SK-N-SH (cell line): ENCODE measurements around the gene DGKD. TPM values are rescaled to one million over a fixed set of nuclear protein-coding genes. Genes with fewer than 3 reads are reported as not detected.

Experiments used
- CTCF ChIA-PET: fragments of 300-600, 350-600 bp; formaldehyde crosslinking; extraction: SDS; loops from one replicate; lab custom pipeline; 2021; lab: Yijun Ruan, JAX
- POLR2A ChIA-PET: fragments of 350-600 bp; sonication (Branson Sonifier 250); formaldehyde crosslinking; extraction: SDS; loops from one replicate; lab custom pipeline; 2020; ENCODE audit warnings: antibody characterized with exemption, inconsistent platforms; lab: Yijun Ruan, JAX
- DNase-seq: peaks from one replicate; pipeline ENCODE4 v3.0.0; 2012
- H2AFZ ChIP-seq: fragments of 200-600 bp; sonication (generic); 2 replicates; pipeline ENCODE4 v1.8.1; 2016; ENCODE audit warnings: antibody characterized with exemption, mild to moderate bottlenecking, low read depth
- H3F3A ChIP-seq: fragments of 200-600 bp; sonication (generic); replicated peaks from 2 replicates; pipeline ENCODE3; 2016; ENCODE audit warnings: antibody characterized with exemption, mild to moderate bottlenecking; ENCODE audit not compliant: insufficient read depth
- H3K27ac ChIP-seq, 2 experiments: fragments of 200-500 bp in 1 of 2; fragments of 200-600 bp in 1 of 2; sonication (Bioruptor generic) in 1 of 2; sonication (generic), shearing (Covaris generic) in 1 of 2; 2 replicates each; pipeline versions ENCODE4 v1.5.1 to v1.6.1; 2014 to 2016; ENCODE audit warnings: low read depth in 2 of 2, inconsistent platforms in 1 of 2, low read length in 1 of 2, mild to moderate bottlenecking in 1 of 2, mixed read lengths in 1 of 2
- H3K27me3 ChIP-seq: fragments of 200-600 bp; sonication (generic), shearing (Covaris generic); 2 replicates; pipeline ENCODE4 v1.6.1; 2016; ENCODE audit warnings: mixed run types; ENCODE audit not compliant: insufficient read depth
- H3K36me3 ChIP-seq, 2 experiments: fragments of 200-500 bp in 1 of 2; fragments of 200-600 bp in 1 of 2; sonication (Bioruptor generic) in 1 of 2; sonication (generic) in 1 of 2; replicated peaks in 1 of 2; 2 replicates each; pipeline versions ENCODE3 to v1.5.1; 2014 to 2016; ENCODE audit warnings: low read length in 1 of 2, mild to moderate bottlenecking in 1 of 2; ENCODE audit not compliant: insufficient read depth in 2 of 2, control insufficient read depth in 1 of 2
- H3K4me1 ChIP-seq, 2 experiments: fragments of 200-500 bp in 1 of 2; fragments of 200-600 bp in 1 of 2; sonication (Bioruptor generic) in 1 of 2; sonication (generic), shearing (Covaris generic) in 1 of 2; 2 replicates each; pipeline versions ENCODE4 v1.5.1 to v1.6.1; 2014 to 2016; ENCODE audit warnings: low read depth in 1 of 2, low read length in 1 of 2, mixed run types in 1 of 2; ENCODE audit not compliant: insufficient read depth in 2 of 2, control insufficient read depth in 1 of 2
- H3K4me2 ChIP-seq: fragments of 200-600 bp; sonication (generic), shearing (Covaris generic); 2 replicates; pipeline ENCODE4 v1.6.1; 2017; ENCODE audit warnings: mixed run types
- H3K4me3 ChIP-seq, 2 experiments: fragments of 200-500 bp in 1 of 2; fragments of 200-600 bp in 1 of 2; sonication (Bioruptor generic) in 1 of 2; sonication (generic), shearing (Covaris generic) in 1 of 2; 2 replicates each; pipeline versions ENCODE4 v1.5.1 to v1.8.1; 2014 to 2016; ENCODE audit warnings: low read depth in 2 of 2, inconsistent platforms in 1 of 2, low read length in 1 of 2, mild to moderate bottlenecking in 1 of 2, mixed read lengths in 1 of 2, moderate library complexity in 1 of 2
- H3K79me2 ChIP-seq: fragments of 200-600 bp; sonication (generic); 2 replicates; pipeline ENCODE4 v1.8.1; 2017; ENCODE audit warnings: mild to moderate bottlenecking; ENCODE audit not compliant: insufficient read depth
- H3K9ac ChIP-seq: fragments of 200-600 bp; sonication (generic); 2 replicates; pipeline ENCODE4 v1.6.1; 2017; ENCODE audit warnings: mixed run types
- H3K9me2 ChIP-seq: fragments of 200-600 bp; sonication (generic); 2 replicates; pipeline ENCODE4 v1.6.1; 2017; ENCODE audit warnings: mixed run types
- H3K9me3 ChIP-seq: fragments of 200-600 bp; sonication (generic); 2 replicates; pipeline ENCODE4 v1.6.1; 2017; ENCODE audit warnings: mixed run types, mild to moderate bottlenecking, moderate library complexity
- H4K20me1 ChIP-seq: fragments of 200-600 bp; sonication (generic); 2 replicates; pipeline ENCODE4 v1.6.1; 2017; ENCODE audit warnings: mild to moderate bottlenecking, mixed run types; ENCODE audit not compliant: insufficient read depth
- EP300 ChIP-seq, 2 experiments: IDR thresholded peaks; 2 replicates each; pipeline versions ENCODE4 v1.4.0 to v1.6.1; 2012; ENCODE audit warnings: borderline replicate concordance in 1 of 2, low read depth in 1 of 2, low read length in 1 of 2
- EZH2phosphoT487 ChIP-seq: fragments of 200-600 bp; sonication (generic); IDR thresholded peaks from 2 replicates; pipeline ENCODE4 v1.6.1; 2017; ENCODE audit warnings: low read depth, mixed run types, mild to moderate bottlenecking, antibody characterized with exemption, moderate library complexity, borderline replicate concordance
- FOSL2 ChIP-seq: IDR thresholded peaks from 2 replicates; pipeline ENCODE4 v1.4.0; 2012; ENCODE audit warnings: low read depth, mild to moderate bottlenecking, moderate library complexity, borderline replicate concordance
- FOXJ3 ChIP-seq: sonication (generic); formaldehyde crosslinking; IDR thresholded peaks from 2 replicates; pipeline ENCODE4 v1.5.1; 2020; ENCODE audit warnings: mild to moderate bottlenecking, missing genetic modification reagents
- IRF3 ChIP-seq: fragments of 150-350 bp; IDR thresholded peaks from 2 replicates; pipeline ENCODE4 v1.6.1; 2016; ENCODE audit warnings: mild to moderate bottlenecking, low read depth, low read length
- MXI1 ChIP-seq: IDR thresholded peaks from 2 replicates; pipeline ENCODE4 v1.6.1; 2012; ENCODE audit warnings: mild to moderate bottlenecking, low read depth, low read length, improper control_type of control experiment
- NFIC ChIP-seq: IDR thresholded peaks from 2 replicates; pipeline ENCODE4 v1.4.0; 2012; ENCODE audit warnings: borderline replicate concordance
- NRF1 ChIP-seq: IDR thresholded peaks from 2 replicates; pipeline ENCODE4 v1.6.1; 2012; ENCODE audit warnings: low read depth, mild to moderate bottlenecking, low read length
- RCOR1 ChIP-seq: fragments of 150-350 bp; IDR thresholded peaks from 2 replicates; pipeline ENCODE4 v1.6.1; 2017; ENCODE audit warnings: antibody characterized with exemption, low read length
- REST ChIP-seq: IDR thresholded peaks from 2 replicates; pipeline ENCODE4 v1.6.1; 2012; ENCODE audit warnings: mild to moderate bottlenecking, low read depth, low read length, moderate library complexity
- RXRA ChIP-seq: IDR thresholded peaks from 2 replicates; pipeline ENCODE4 v1.4.0; 2012; ENCODE audit warnings: low read depth, mild to moderate bottlenecking, borderline replicate concordance
- SIN3A ChIP-seq: IDR thresholded peaks from 2 replicates; pipeline ENCODE4 v1.6.1; 2012; ENCODE audit warnings: low read depth, mild to moderate bottlenecking, low read length, moderate library complexity, borderline replicate concordance
- SMC3 ChIP-seq: IDR thresholded peaks from 2 replicates; pipeline ENCODE4 v1.6.1; 2012; ENCODE audit warnings: low read depth, low read length, improper control_type of control experiment
- TAF1 ChIP-seq: IDR thresholded peaks from 2 replicates; pipeline ENCODE4 v1.6.1; 2012; ENCODE audit warnings: low read depth, mild to moderate bottlenecking, low read length, moderate library complexity, borderline replicate concordance
- USF1 ChIP-seq: IDR thresholded peaks from 2 replicates; pipeline ENCODE4 v1.4.0; 2012; ENCODE audit warnings: low read depth, borderline replicate concordance
- USF2 ChIP-seq: fragments of 150-350 bp; IDR thresholded peaks from 2 replicates; pipeline ENCODE4 v1.6.1; 2017; ENCODE audit warnings: antibody characterized with exemption, low read length, low read depth, borderline replicate concordance
- WGBS: methylation state at CpG from one replicate; pipeline ENCODE4 v1.1.6; 2017; ENCODE audit warnings: low lambda C conversion rate; 5-methylcytosine and 5-hydroxymethylcytosine counted together
- polyA plus RNA-seq, 3 experiments: library from polyadenylated mRNA; depleted of rRNA; stranded (reverse); fragments of >200 nt; gene quantifications; 2 replicates each; pipeline ENCODE4 v1.2.3, GENCODE V29; 2012

Gene DGKD
- polyA plus RNA-seq, 1 of the 3 experiments (the other 2 are of a cell fraction), result 21.7 TPM

- no peak for TF ChIP-seq REST
These were observed 119.6 kb downstream of the DGKD start (continued) for GRCh38 chr2:233473878-233474277.

- CTCF ChIA-PET, result interaction anchor here (0.8 kb wide), 1 partner anchor 420 kb away, joined by 4 read pairs; no protein-coding TSS in a partner anchor
- WGBS, result 92% methylated on average over 14 of the region's 22 CpGs
- H3K4me2 ChIP-seq, result no peak overlapping the region
These were observed 120.2 kb downstream of the DGKD start for GRCh38 chr2:233474308-233475160.

More at GRCh38 chr2:233474308-233475160, 120.2 kb downstream of the DGKD start:
- Histone ChIP-seq H4K20me1 (no peaks in the 10 kb centered on the region), H3K27me3 (no peaks in the 10 kb centered on the region), H3K4me3 (no peak overlapping the region), H3K27ac (no peak overlapping the region; a peak in 1 of 4 replicates), H3K79me2 (no peaks in the 10 kb centered on the region), H3K9ac (no peak overlapping the region), H3K9me2 (no peaks in the 10 kb centered on the region), H3K4me1 (peaks cover 0 to 3% of the 10 kb centered on the region in 2 experiments; a peak in 1 of 4 replicates), H3F3A (no peaks in the 10 kb centered on the region), H2AFZ (no peak overlapping the region), H3K9me3 (no peaks in the 10 kb centered on the region), H3K36me3 (peaks cover 3 to 40% of the 10 kb centered on the region in 2 experiments)
- POLR2A ChIA-PET, result interaction anchor here (0.6 kb wide), 1 partner anchor 102 kb away, joined by 3 read pairs; no protein-coding TSS in a partner anchor
- no peak for DNase-seq
- no peak for TF ChIP-seq FOXJ3 (CRISPR knock-in tag)
- TF ChIP-seq RCOR1, result no peak
- no peak for TF ChIP-seq USF1
- no peak for TF ChIP-seq RXRA
- TF ChIP-seq NRF1, result no peak
- TF ChIP-seq USF2, result no peak
- TF ChIP-seq SMC3, result no peak
- no peak for TF ChIP-seq NFIC
- no peak for TF ChIP-seq EZH2phosphoT487
- no peak for TF ChIP-seq SIN3A
- no peak for TF ChIP-seq IRF3
- no peak for TF ChIP-seq REST
- TF ChIP-seq TAF1, result no peak
- no peak for TF ChIP-seq EP300 (IDR thresholded peaks at IDR 0.05; ENCODE audit: borderline replicate concordance in 1 of 2, low read depth in 1 of 2, low read length in 1 of 2)
- TF ChIP-seq MXI1, result no peak
- no peak for TF ChIP-seq FOSL2
